Effector CD4-positive, alpha-beta T cell (primary cell): ENCODE measurements around the gene KISS1.

Experiments
- DNase-seq: peaks from one replicate; pipeline ENCODE4 v3.0.0-alpha.2; 2020

The KISS1 gene

DNA sequence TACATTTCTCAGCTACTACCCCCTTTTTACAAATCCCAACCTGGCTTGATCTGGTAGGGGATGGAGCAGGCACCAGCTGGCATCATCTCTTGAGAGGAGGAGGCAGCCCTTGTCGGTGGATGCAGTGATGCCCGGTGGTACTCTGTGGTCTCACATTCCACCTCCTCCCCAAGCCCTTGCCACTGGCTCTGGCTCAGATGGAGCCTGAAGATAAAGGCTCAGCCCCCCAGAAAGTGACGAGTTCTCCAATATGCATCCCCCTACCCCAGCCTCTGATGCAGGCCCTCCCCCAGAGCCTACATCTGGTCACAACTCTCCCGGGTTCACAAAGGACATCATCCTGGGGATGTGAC, 21.3 kb upstream of the KISS1 start:
- DNase-seq, result no peak

- no peak for DNase-seq
Observed at GRCh38 chr1:204216880-204217647, 20.8 kb upstream of the KISS1 start.

- no peak for DNase-seq
Observed at GRCh38 chr1:204216236-204216635, 19.9 kb upstream of the KISS1 start.

DNA sequence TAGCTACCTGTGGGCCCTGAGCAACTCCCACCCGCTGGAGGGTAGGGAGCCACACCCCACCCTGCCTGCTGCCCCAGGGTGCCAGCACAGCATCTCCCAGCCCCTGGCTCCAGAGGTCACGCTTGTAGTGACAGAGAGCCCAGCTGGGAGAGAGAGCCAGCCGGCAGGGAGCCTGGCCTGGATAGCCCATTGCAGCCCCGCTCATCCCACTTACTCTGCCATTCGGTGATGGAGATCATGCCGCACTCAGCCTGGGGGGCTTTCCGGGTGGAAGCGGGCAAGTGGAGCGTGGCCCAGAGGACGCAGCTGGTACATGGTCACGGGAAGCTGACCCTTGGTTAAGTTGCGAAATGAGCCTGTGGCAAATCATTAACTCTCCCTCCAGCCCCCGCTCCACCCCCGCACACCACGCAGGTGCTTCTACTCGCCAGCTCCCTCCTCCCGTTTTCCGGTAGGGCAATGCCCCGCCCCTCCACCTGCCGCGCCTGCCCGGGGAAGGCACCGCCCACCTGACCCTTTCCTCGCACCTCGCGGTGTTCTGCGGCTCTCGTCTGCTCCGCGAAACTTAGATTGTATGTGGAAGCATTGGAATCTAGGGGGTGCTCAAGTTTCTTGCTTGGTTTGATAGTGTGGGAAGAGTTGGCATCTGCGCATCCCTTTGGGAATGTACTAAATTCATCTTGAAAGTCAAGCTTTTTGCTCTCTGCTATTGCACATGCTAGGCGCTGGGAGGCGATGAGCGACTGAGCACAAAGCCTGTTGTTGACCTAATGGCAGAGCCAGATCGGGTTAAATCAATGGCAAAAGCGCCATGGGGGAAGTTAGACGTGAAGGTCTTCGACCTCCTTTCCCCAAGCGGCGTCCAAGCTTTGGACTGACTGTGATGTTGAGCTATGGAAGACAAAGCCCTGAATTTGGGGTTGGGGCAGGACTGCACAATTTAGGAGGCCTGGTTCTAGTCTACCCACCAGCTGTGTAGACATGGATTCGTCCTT, 17.7 kb upstream of the KISS1 start, which contains the start of gene GOLT1A:
Gene GOLT1A (minus strand): TSS at position 321 of the 995 bp plus-strand sequence. CDS start 82 bp downstream, at position 239.
- DNase-seq, result no peak

DNA sequence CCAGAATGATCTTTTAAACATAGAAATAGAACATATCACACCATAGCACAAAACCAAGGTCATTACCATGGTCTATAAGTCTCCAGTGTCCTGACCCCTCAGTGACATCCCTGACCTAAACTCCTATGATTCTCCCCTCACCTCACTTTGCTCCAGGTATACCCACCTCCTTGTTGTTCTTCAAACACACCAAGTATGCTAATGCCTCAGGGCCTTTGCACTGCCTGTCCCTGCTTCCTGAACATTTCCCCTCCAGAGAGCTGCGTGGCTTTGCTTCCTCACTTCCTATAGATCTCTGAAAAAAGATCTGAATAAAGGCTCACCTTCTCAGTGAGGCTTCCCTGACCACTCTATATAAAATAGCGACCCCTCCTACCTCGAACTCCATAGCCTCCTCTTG, 16.4 kb upstream of the KISS1 start:
- DNase-seq, result no peak

GRCh38 chr1:204211046-204211445, 14.8 kb upstream of the KISS1 start:
- DNase-seq, result no peak

DNA sequence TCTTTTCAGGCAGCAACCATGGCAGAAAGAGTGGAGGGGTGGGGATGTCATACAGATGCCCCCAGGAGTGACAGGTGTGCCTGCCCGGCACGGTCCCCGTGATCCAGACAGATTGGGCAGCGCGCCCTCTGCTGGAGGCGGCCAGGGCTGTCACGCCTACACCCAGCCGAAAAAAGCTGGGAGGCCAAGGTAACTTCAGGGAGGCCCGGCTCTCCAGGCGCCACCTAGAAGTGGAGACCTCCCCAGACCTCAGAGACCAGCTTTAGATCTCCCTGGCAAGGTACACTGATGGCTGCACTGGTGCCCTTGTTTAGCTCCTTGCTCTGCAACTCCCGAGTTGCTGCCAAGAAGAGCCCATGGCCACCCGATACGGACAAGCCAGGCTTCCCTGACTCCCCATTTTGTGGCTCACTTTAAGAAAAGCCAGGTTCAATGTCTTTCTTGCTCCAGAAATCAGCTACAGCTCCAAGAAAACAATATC, 10.9 kb upstream of the KISS1 start:
- DNase-seq, result peak; percentile 65

GRCh38 chr1:204206121-204206520, 9.8 kb upstream of the KISS1 start:
- DNase-seq, result no peak

GRCh38 chr1:204205486-204205885, 9.2 kb upstream of the KISS1 start:
- DNase-seq, result no peak

GRCh38 chr1:204204944-204205343, 8.7 kb upstream of the KISS1 start:
- no peak for DNase-seq

DNA sequence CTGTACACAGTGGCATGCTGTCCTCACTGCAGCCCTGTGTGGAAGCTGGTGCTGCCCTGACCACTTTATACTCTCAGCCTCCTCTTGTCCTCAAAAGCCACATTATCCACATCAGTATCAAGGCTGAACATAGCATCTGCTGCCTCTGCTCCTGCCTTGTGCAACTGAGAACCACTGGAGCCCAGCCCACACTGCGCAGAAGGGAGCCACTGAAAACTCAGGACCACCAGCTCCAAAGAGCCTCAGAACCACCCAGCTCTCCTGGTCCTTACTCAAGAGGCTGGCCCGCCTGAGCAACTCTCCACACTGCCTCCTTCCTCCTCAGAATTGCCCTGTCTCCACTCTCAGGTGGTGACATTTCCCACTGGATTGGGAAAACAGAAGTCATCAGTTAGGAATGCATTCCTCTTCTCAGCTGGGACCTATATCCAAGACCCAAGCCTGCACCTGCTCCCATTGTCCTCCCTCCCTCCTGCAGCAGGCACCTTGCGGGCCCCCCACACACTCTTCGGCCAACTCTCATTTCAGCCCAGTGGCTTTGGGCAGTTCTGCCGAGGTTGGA, 7.0 kb upstream of the KISS1 start:
- DNase-seq, result no peak

DNA sequence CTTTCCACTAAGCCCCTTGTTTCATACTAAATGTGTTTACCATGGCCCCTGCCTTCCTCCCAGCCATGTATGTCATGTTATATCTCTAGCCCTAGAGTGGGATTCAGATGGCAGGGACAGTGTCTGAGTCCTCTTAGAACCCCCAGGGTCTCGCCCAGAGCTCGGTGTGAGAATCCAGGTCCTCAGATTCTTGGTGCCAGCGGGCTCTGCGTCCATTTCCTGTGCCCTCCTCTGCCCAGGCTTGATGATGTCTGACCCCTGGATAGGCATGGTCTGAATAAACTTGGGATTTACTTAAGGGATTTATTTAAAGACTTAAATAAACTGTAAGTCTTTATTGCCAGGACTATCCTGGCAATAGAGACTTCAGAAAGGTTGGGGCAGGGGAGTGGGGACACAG, 6.2 kb upstream of the KISS1 start:
- DNase-seq, result no peak

- no peak for DNase-seq
Observed at GRCh38 chr1:204201348-204202040, 5.2 kb upstream of the KISS1 start.

DNA sequence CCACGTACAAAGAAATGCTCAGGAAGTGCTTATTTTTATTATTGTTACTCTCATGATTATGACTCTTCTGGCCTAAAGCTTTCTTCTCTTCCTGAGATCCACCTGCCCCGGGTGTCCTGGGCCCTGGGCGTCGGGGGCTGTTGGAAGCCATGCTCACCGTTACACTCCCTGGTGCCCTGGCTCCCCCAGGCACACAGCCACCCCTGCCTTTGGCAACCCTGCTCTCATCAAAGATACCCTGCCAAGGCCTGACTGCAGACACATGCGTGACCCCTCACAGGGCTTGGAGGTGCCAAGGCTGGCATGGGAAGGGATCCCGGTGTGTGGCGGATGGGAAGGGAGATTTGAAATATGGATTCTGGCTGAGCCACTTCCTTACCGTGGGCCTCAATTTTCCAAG, 3.3 kb upstream of the KISS1 start:
- DNase-seq, result no peak

GRCh38 chr1:204198348-204199340, 2.4 kb upstream of the KISS1 start:
- DNase-seq, result no peak

DNA sequence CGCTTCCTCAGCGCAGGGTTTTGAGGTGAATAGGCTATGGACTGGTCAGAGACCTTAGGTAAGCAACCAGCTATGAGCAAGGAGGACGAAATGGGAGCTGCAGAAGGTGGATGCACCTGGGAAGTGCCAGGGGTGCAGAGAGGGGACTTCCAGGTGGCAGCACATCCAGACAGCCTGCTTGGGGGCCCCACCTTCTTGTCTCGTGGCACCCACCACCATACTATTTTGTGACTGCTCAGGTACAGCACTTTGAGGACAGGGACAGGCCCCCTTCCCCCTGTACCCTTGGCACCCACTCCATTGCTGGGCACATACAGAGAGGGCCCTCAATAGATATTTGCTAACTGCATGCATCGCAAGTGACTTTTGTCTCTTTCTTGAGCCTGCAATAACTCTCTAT, 777 bp upstream of the KISS1 start:
- no peak for DNase-seq

DNA sequence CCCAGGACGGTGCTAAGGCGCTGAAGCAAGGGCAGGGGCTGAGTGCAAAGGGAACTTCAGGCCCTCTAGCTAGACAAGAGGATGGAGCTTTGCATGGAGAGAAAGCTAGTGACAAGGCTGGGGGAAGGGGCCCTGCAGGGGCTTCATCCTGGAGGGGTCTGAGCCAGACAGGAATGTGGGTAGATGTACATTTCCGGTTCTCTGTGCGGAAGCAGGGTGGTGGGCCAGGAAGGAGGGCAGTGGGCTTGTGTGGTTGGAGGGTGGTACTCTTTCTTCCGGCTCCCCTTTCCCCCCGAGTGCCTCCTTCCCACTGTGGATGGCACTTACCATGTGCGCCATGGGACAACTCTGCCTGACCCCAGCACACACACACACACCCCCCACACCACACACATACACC, 1.5 kb downstream of the KISS1 start:
- DNase-seq, result no peak

DNA sequence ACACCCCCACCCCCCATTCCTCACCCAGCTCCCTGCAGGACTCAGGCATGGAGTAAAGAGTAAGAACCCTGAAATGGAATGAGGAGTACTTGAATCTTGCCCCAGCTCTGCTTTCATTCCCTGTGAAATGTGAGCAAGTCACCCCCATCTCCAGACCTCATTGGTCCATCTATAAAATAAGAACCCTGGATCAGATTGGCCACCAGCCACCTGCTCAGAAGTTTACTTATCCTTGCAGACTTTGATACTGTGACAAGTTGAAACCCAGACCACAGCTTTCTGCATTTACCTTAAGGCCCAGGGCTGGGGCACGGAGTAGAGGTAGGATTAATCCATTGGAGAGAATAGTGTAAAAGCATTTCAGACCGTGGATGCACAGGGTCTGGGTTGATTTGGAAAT, 2.2 kb downstream of the KISS1 start:
- DNase-seq, result no peak

GRCh38 chr1:204192589-204193352, 3.5 kb downstream of the KISS1 start:
- DNase-seq, result no peak

DNA sequence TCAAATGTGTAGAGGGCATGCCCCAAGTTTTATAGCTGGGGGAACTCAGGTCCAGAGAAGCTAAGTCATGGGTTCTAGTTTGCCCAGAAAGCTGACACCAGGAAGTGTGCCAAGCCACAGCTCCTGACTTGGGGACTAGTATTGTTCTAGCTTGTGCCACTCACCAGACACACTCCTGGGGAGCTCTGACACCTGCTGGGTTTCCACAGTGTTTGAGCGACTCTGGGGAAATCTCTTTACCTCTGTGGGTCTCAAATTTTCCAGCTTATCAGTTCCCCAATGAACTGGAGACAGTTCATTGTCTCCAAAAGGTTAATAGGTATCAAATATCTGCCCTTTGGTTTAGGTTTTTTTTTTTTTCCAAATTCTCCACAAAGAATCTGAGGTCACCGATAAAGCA, 4.2 kb downstream of the KISS1 start:
- DNase-seq, result no peak

DNA sequence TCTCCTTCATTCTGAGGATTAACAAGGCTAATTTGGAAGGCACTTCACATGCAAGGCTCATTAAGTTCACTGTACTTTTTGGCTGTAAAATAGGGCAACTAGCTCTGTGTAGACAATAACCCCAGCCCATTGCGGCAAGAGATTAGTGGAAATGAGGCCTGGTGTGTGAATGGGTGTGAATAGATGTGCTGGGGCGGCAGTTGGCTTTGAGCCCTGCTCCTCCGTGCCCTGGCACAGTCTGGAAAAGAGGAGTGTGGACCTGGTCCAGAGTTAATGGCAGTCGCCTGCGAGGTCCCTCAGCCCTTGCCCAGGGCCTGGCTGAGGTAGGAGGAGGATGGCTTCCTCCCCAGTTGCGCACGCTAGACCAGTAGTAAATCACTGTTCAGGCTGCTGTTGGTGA, 4.8 kb downstream of the KISS1 start:
- DNase-seq, result no peak
